HepG2 (cell line): ENCODE results near the gene SCEL. TPM values are rescaled to one million over a fixed set of nuclear protein-coding genes. Genes with fewer than 3 reads are reported as not detected.

Experiments used
- ATAC-seq: fragments of 200-7000 bp; cut with Tn5 transposase; 3 replicates; pipeline ENCODE4 v1.9.1; 2020; ENCODE audit warnings: mild to moderate bottlenecking, moderate library complexity
- BruUV-seq: library from RNA; stranded (reverse); fragments of 400-500 nt; replicated peaks from 2 replicates; lab custom pipeline; 2021; lab: Mats Ljungman, UMichigan
- CTCF ChIA-PET: fragments of 300-600 bp; formaldehyde crosslinking; extraction: SDS; loops from one replicate; lab custom pipeline; 2021; ENCODE audit warnings: low total read pairs, inconsistent platforms, low intra/inter-chr PET ratio; lab: Yijun Ruan, JAX
- POLR2A ChIA-PET: fragments of 350-600 bp; sonication (Branson Sonifier 250); formaldehyde crosslinking; loops from one replicate; lab custom pipeline; 2020; ENCODE audit warnings: antibody characterized with exemption, inconsistent platforms; lab: Yijun Ruan, JAX
- DNase-seq: peaks from one replicate; pipeline ENCODE4 v3.0.0-alpha.2; 2015; ENCODE audit warnings: low spot score
- FAIRE-seq: peaks from 3 replicates; lab custom pipeline; 2011; peaks lifted over from hg19 to GRCh38; lab: Jason Lieb, UNC
- H2AFZ ChIP-seq: one replicate; pipeline ENCODE4 v1.6.1; 2011; ENCODE audit warnings: low read length, inconsistent platforms
- H3K27ac ChIP-seq: fragments of 300-600 bp; 3 replicates; pipeline ENCODE4 v1.8.0; 2011; ENCODE audit warnings: mixed run types, mild to moderate bottlenecking, mixed read lengths, low read length, inconsistent platforms; ENCODE audit not compliant: insufficient read depth; ENCODE audit errors: extremely low read length
- H3K27me3 ChIP-seq, 2 experiments: fragments of 200-600 bp in 1 of 2; 2 replicates in 1 of 2; 3 replicates in 1 of 2; pipeline versions ENCODE4 v1.6.0 to v1.8.0; 2011; ENCODE audit warnings: low read length in 2 of 2, mild to moderate bottlenecking in 2 of 2, moderate library complexity in 2 of 2, inconsistent platforms in 1 of 2; ENCODE audit not compliant: insufficient read depth in 2 of 2, control insufficient read depth in 1 of 2
- H3K36me3 ChIP-seq, 2 experiments: fragments of 200-600 bp in 1 of 2; replicated peaks in 1 of 2; 2 replicates in 1 of 2; 3 replicates in 1 of 2; pipeline versions ENCODE4 v1.5.1 to v1.8.0; 2011; ENCODE audit warnings: low read length in 2 of 2, inconsistent platforms in 1 of 2; ENCODE audit not compliant: insufficient read depth in 2 of 2, control insufficient read depth in 1 of 2
- H3K4me1 ChIP-seq: 2 replicates; pipeline ENCODE4 v1.5.1; 2012; ENCODE audit warnings: low read length, inconsistent platforms; ENCODE audit not compliant: insufficient read depth
- H3K4me2 ChIP-seq: 2 replicates; pipeline ENCODE4 v1.6.0; 2011; ENCODE audit warnings: low read depth, low read length, inconsistent platforms
- H3K4me3 ChIP-seq, 3 experiments: fragments of 200-600 bp in 1 of 3; sonication (generic), shearing (Covaris generic) in 1 of 3; replicated peaks in 1 of 3; 2 replicates each; pipeline ENCODE4 v1.5.1; 2011 to 2016; ENCODE audit warnings: low read length in 3 of 3, inconsistent platforms in 2 of 3, low read depth in 2 of 3, mild to moderate bottlenecking in 2 of 3, control low read depth in 1 of 3, mixed read lengths in 1 of 3; ENCODE audit not compliant: insufficient read depth in 1 of 3
- H3K79me2 ChIP-seq: one replicate; pipeline ENCODE4 v1.6.1; 2011; ENCODE audit warnings: low read length, inconsistent platforms; ENCODE audit not compliant: insufficient read depth
- H3K9ac ChIP-seq: 2 replicates; pipeline ENCODE4 v1.6.0; 2011; ENCODE audit warnings: mild to moderate bottlenecking, low read depth, low read length, inconsistent platforms; ENCODE audit not compliant: insufficient read depth
- H3K9me3 ChIP-seq: 2 replicates; pipeline ENCODE4 v1.5.1; 2012; ENCODE audit warnings: mild to moderate bottlenecking, low read length
- H4K20me1 ChIP-seq: 2 replicates; pipeline ENCODE4 v1.6.0; 2011; ENCODE audit warnings: inconsistent platforms, mild to moderate bottlenecking, low read length, moderate library complexity; ENCODE audit not compliant: insufficient read depth
- CENPX ChIP-seq: sonication (generic); formaldehyde crosslinking; IDR thresholded peaks from 2 replicates; pipeline ENCODE4 v1.9.0; 2021; ENCODE audit warnings: mild to moderate bottlenecking, missing genetic modification reagents, moderate library complexity
- KDM5B ChIP-seq: sonication (generic); formaldehyde crosslinking; IDR thresholded peaks from 2 replicates; pipeline ENCODE4 v1.4.0; 2020; ENCODE audit warnings: missing genetic modification reagents, mild to moderate bottlenecking, borderline replicate concordance
- MLLT10 ChIP-seq: sonication (generic); formaldehyde crosslinking; IDR thresholded peaks from 2 replicates; pipeline ENCODE4 v1.4.0; 2020; ENCODE audit warnings: missing genetic modification reagents
- SALL2 ChIP-seq: sonication (generic); formaldehyde crosslinking; IDR thresholded peaks from 2 replicates; pipeline ENCODE4 v1.8.1; 2023; ENCODE audit warnings: mild to moderate bottlenecking, missing genetic modification reagents, inconsistent platforms
- ZFP36 ChIP-seq: fragments of 150-350 bp; IDR thresholded peaks from 2 replicates; pipeline ENCODE4 v1.6.1; 2018; ENCODE audit warnings: borderline replicate concordance, low read length, low read depth; ENCODE audit not compliant: partially characterized antibody
- ZNF20 ChIP-seq: sonication (generic); formaldehyde crosslinking; IDR thresholded peaks from 2 replicates; pipeline ENCODE4 v1.4.0; 2020; ENCODE audit warnings: mild to moderate bottlenecking, moderate library complexity, missing genetic modification reagents
- ZNF674 ChIP-seq: sonication (generic); formaldehyde crosslinking; IDR thresholded peaks from 2 replicates; pipeline ENCODE4 v1.5.0; 2020; ENCODE audit warnings: low read depth, mild to moderate bottlenecking, missing genetic modification reagents
- ZSCAN21 ChIP-seq: sonication (generic); formaldehyde crosslinking; IDR thresholded peaks from 2 replicates; pipeline ENCODE4 v1.8.0; 2022; ENCODE audit warnings: mild to moderate bottlenecking, missing genetic modification reagents, moderate library complexity, borderline replicate concordance
- WGBS: methylation state at CpG from one replicate; pipeline ENCODE4 v1.1.6; 2017; ENCODE audit warnings: low lambda C conversion rate; 5-methylcytosine and 5-hydroxymethylcytosine counted together
- in situ Hi-C: cut with HindIII; loops from 2 replicates; pipeline ENCODE4 v1.10.0; 2017; ENCODE audit warnings: low pct_unique_long_range_greater_than_20kb; ENCODE audit not compliant: extremely low pct_ligation_motif_present
- intact Hi-C: fragments of 100-400 bp; cut with micrococcal nuclease; formaldehyde crosslinking; loops from one replicate; pipeline ENCODE4 v1.10.0; 2022; ENCODE audit not compliant: unreplicated experiment
- polyA plus RNA-seq, 8 experiments: library from polyadenylated mRNA; depleted of rRNA in 3 of 8; stranded (reverse) in 7 of 8; unstranded in 1 of 8; fragments of >200 nt; fragmentation: Illumina TruSeq in 4 of 8; extraction: Trizol in 4 of 8; gene quantifications; 2 replicates each; pipeline versions ENCODE4 v1.2.1 to v1.2.3, GENCODE V29; 2011 to 2016; ENCODE audit warnings: low read depth in 4 of 8, missing spikeins in 1 of 8, mixed read lengths in 1 of 8; ENCODE audit not compliant: insufficient read depth in 1 of 8
- total RNA-seq, 5 experiments: library from RNA; depleted of rRNA; stranded (reverse); fragments of >200 nt; fragmentation: Illumina TruSeq; extraction: Trizol; gene quantifications; 2 replicates each; pipeline ENCODE4 v1.2.3, GENCODE V29; 2016; ENCODE audit warnings: low read depth in 1 of 5
- TF ChIP-seq, protein P1 (sequence below): IDR thresholded peaks from 2 replicates; pipeline ENCODE4 v1.6.1; 2016; ENCODE audit warnings: missing compliant biosample characterization, missing genetic modification reagents, borderline replicate concordance
- TF ChIP-seq, protein P2 (sequence below): IDR thresholded peaks from 2 replicates; pipeline ENCODE4 v1.6.1; 2016; ENCODE audit warnings: mild to moderate bottlenecking
- TF ChIP-seq, protein P3 (sequence below): sonication (generic); formaldehyde crosslinking; IDR thresholded peaks from 2 replicates; pipeline ENCODE4 v1.8.0; 2022; ENCODE audit warnings: low read depth, missing genetic modification reagents
- TF ChIP-seq, protein P4 (sequence below), 2 experiments: sonication (generic) in 1 of 2; formaldehyde crosslinking in 1 of 2; IDR thresholded peaks; 2 replicates each; pipeline versions ENCODE4 v1.6.1 to v1.9.0; 2014 to 2022; ENCODE audit warnings: antibody characterized with exemption in 1 of 2, borderline replicate concordance in 1 of 2, inconsistent platforms in 1 of 2, low read depth in 1 of 2, missing genetic modification reagents in 1 of 2
- TF ChIP-seq, protein P5 (sequence below): sonication (generic); formaldehyde crosslinking; IDR thresholded peaks from 2 replicates; pipeline ENCODE4 v1.4.0; 2020; ENCODE audit warnings: missing genetic modification reagents

The SCEL gene
- total and polyA plus RNA-seq, 2 of the 13 experiments (the other 11 are each of a cell fraction or from before 2014, with no cell fraction given), result not detected

DNA sequence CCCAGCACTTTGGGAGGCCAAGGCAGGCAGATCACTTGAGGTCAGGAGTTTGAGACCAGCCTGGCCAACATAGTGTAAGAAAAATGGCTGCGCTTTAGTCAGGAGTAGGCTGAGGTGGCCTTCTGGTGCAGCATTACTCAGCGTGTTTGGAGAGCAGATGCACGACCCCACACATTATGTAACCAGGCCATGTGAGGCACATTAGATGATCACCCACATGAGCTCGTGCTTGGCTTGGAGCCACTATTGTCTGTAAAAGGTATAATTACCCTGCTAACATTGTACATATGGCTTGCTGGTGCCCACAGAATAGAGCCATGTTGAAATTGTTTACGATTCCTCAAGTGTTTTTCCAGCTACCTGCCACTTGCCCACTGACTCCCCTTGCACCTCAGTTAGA, 24.0 kb upstream of the SCEL start:
- no peak for ATAC-seq
- no peak overlapping the region for H3K9ac ChIP-seq
- no peaks in the 10 kb centered on the region for H3K9me3 ChIP-seq
- no peak overlapping the region for H3K4me3 ChIP-seq
- H3K79me2 ChIP-seq, result no peaks in the 10 kb centered on the region
- in situ Hi-C loops (no loop called here), intact Hi-C loops (no loop called here)
- H3K4me2 ChIP-seq, result no peak overlapping the region
- H4K20me1 ChIP-seq, result no peaks in the 10 kb centered on the region
- CTCF ChIA-PET, result no interaction called here
- no peaks in the 10 kb centered on the region for H3K27me3 ChIP-seq
- H3K27ac ChIP-seq, result no peak overlapping the region
- H2AFZ ChIP-seq, result no peak overlapping the region
- no peak for DNase-seq
- no peak for FAIRE-seq
- no peaks in the 10 kb centered on the region for H3K36me3 ChIP-seq
- POLR2A ChIA-PET, result no interaction called here
- H3K4me1 ChIP-seq, result no peaks in the 10 kb centered on the region
- BruUV-seq, result no TSS peak
- 26% methylated on average over 5 of the region's 5 CpGs for WGBS
- TF ChIP-seq MLLT10 (CRISPR knock-in tag) (no peak), ZFP36 (no peak), SALL2 (CRISPR knock-in tag) (no peak), ZSCAN21 (CRISPR knock-in tag) (no peak), ZNF674 (CRISPR knock-in tag) (no peak), ZNF20 (CRISPR knock-in tag) (no peak), CENPX (no peak), KDM5B (no peak)
- TF ChIP-seq, protein P1, sequence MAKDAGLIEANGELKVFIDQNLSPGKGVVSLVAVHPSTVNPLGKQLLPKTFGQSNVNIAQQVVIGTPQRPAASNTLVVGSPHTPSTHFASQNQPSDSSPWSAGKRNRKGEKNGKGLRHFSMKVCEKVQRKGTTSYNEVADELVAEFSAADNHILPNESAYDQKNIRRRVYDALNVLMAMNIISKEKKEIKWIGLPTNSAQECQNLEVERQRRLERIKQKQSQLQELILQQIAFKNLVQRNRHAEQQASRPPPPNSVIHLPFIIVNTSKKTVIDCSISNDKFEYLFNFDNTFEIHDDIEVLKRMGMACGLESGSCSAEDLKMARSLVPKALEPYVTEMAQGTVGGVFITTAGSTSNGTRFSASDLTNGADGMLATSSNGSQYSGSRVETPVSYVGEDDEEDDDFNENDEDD (CRISPR knock-in tag), result no peak
- TF ChIP-seq, protein P2, sequence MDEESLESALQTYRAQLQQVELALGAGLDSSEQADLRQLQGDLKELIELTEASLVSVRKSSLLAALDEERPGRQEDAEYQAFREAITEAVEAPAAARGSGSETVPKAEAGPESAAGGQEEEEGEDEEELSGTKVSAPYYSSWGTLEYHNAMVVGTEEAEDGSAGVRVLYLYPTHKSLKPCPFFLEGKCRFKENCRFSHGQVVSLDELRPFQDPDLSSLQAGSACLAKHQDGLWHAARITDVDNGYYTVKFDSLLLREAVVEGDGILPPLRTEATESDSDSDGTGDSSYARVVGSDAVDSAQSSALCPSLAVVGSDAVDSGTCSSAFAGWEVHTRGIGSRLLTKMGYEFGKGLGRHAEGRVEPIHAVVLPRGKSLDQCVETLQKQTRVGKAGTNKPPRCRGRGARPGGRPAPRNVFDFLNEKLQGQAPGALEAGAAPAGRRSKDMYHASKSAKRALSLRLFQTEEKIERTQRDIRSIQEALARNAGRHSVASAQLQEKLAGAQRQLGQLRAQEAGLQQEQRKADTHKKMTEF (CRISPR knock-in tag), result no peak
- TF ChIP-seq, protein P3, sequence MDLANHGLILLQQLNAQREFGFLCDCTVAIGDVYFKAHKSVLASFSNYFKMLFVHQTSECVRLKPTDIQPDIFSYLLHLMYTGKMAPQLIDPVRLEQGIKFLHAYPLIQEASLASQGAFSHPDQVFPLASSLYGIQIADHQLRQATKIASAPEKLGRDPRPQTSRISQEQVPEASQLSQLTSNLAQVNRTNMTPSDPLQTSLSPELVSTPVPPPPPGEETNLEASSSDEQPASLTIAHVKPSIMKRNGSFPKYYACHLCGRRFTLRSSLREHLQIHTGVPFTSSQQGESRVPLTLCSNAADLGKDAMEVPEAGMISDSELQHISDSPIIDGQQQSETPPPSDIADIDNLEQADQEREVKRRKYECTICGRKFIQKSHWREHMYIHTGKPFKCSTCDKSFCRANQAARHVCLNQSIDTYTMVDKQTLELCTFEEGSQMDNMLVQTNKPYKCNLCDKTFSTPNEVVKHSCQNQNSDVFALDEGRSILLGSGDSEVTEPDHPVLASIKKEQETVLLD, result no peak
- TF ChIP-seq, protein P4, sequence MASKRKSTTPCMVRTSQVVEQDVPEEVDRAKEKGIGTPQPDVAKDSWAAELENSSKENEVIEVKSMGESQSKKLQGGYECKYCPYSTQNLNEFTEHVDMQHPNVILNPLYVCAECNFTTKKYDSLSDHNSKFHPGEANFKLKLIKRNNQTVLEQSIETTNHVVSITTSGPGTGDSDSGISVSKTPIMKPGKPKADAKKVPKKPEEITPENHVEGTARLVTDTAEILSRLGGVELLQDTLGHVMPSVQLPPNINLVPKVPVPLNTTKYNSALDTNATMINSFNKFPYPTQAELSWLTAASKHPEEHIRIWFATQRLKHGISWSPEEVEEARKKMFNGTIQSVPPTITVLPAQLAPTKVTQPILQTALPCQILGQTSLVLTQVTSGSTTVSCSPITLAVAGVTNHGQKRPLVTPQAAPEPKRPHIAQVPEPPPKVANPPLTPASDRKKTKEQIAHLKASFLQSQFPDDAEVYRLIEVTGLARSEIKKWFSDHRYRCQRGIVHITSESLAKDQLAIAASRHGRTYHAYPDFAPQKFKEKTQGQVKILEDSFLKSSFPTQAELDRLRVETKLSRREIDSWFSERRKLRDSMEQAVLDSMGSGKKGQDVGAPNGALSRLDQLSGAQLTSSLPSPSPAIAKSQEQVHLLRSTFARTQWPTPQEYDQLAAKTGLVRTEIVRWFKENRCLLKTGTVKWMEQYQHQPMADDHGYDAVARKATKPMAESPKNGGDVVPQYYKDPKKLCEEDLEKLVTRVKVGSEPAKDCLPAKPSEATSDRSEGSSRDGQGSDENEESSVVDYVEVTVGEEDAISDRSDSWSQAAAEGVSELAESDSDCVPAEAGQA (IDR thresholded peaks at IDR 0.05; ENCODE audit: low read depth), result no peak
- TF ChIP-seq, protein P4 (CRISPR knock-in tag; IDR thresholded peaks at IDR 0.05; ENCODE audit: borderline replicate concordance), result no peak
- TF ChIP-seq, protein P5, sequence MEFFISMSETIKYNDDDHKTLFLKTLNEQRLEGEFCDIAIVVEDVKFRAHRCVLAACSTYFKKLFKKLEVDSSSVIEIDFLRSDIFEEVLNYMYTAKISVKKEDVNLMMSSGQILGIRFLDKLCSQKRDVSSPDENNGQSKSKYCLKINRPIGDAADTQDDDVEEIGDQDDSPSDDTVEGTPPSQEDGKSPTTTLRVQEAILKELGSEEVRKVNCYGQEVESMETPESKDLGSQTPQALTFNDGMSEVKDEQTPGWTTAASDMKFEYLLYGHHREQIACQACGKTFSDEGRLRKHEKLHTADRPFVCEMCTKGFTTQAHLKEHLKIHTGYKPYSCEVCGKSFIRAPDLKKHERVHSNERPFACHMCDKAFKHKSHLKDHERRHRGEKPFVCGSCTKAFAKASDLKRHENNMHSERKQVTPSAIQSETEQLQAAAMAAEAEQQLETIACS (CRISPR knock-in tag), result no peak
